Heart left ventricle (tissue), 16 donors: Measurements from ENCODE around the gene ELOB. TPM values are rescaled to one million over a fixed set of nuclear protein-coding genes. Genes with fewer than 3 reads are reported as not detected.

Source experiments
- ATAC-seq, 4 donors: fragments of 200-7000 bp; cut with Tn5 transposase; one replicate each; pipeline ENCODE4 v1.9.1; 2020 to 2022; ENCODE audit warnings: moderate library complexity in 4 of 4, mild to moderate bottlenecking in 3 of 4, moderate number of reproducible peaks in 1 of 4
- DNase-seq, 5 donors: peaks; one replicate each; pipeline ENCODE4 v3.0.0-alpha.2; 2020
- H3K27ac ChIP-seq, 12 donors: fragments of 200-600 bp; sonication (generic) in 4 of 12; one replicate each; pipeline versions ENCODE4 v1.5.0 to v1.8.0; 2016 to 2022; ENCODE audit warnings: mild to moderate bottlenecking in 2 of 12
- H3K27me3 ChIP-seq, 9 donors: fragments of 200-600 bp; sonication (generic) in 2 of 9; one replicate each; pipeline versions ENCODE4 v1.5.1 to v1.8.0; 2016 to 2022; ENCODE audit warnings: mild to moderate bottlenecking in 3 of 9
- H3K36me3 ChIP-seq, 9 donors: fragments of 200-600 bp; sonication (generic) in 2 of 9; one replicate each; pipeline versions ENCODE4 v1.5.0 to v1.8.0; 2018 to 2022; ENCODE audit warnings: mild to moderate bottlenecking in 2 of 9
- H3K4me1 ChIP-seq, 12 donors: fragments of 200-600 bp; sonication (generic) in 4 of 12; one replicate each; pipeline versions ENCODE4 v1.5.0 to v1.8.0; 2016 to 2022; ENCODE audit warnings: mild to moderate bottlenecking in 3 of 12
- H3K4me3 ChIP-seq, 12 donors: fragments of 200-600 bp; sonication (generic) in 4 of 12; one replicate each; pipeline versions ENCODE4 v1.5.0 to v1.8.0; 2017 to 2022; ENCODE audit warnings: mild to moderate bottlenecking in 9 of 12, moderate library complexity in 4 of 12
- H3K9me3 ChIP-seq, 12 donors: fragments of 200-600 bp; sonication (generic) in 4 of 12; one replicate each; pipeline versions ENCODE4 v1.5.0 to v1.8.0; 2016 to 2022; ENCODE audit warnings: mild to moderate bottlenecking in 1 of 12
- CTCF ChIP-seq, 12 donors: fragments of 200-600 bp; sonication (generic) in 4 of 12; IDR thresholded peaks; one replicate each; pipeline versions ENCODE4 v1.5.0 to v1.8.0; 2018 to 2022; ENCODE audit warnings: antibody characterized with exemption in 12 of 12, mild to moderate bottlenecking in 5 of 12
- POLR2A ChIP-seq, 2 donors: fragments of 450-650 bp; IDR thresholded peaks; one replicate each; pipeline ENCODE4 v1.6.1; 2017; ENCODE audit warnings: antibody characterized with exemption in 2 of 2, mild to moderate bottlenecking in 2 of 2, moderate library complexity in 2 of 2
- WGBS, 4 donors: extraction: QIAGEN DNeasy Blood & Tissue Kit in 2 of 4; methylation state at CpG; one replicate each; pipeline versions ENCODE4 v1.1.5 to v1.1.7; 2013 to 2018; 5-methylcytosine and 5-hydroxymethylcytosine counted together
- intact Hi-C, 10 donors: fragments of 100-400 bp; cut with DNase I; formaldehyde crosslinking; loops; one replicate each; pipeline versions ENCODE4 v1.11.1 to v1.14.2; 2022
- polyA plus RNA-seq, 2 donors: library from polyadenylated mRNA; stranded (reverse); fragments of 200-250 nt; gene quantifications; one replicate each; pipeline ENCODE4 v1.2.3, GENCODE V29; 2013
- total RNA-seq, 9 donors: library from RNA; depleted of rRNA in 2 of 9; stranded (reverse); fragments of >200 nt in 2 of 9; fragmentation: NEBNext Ultra II Directional in 3 of 9; extraction: Animal tissue kit (Norgen Biotek cat#: 25700) in 3 of 9; gene quantifications; one replicate each; pipeline versions ENCODE4 v1.1.0 to v1.2.4, GENCODE V29; 2016 to 2023
- donor health status: ischemic (EF 13 %, LVEDD 7.1; RV severe dilation, severe dysfunction).
- donor health status: healthy with polysubstance abuse.
- donor health status: DM: no; HTN: yes; CAD: no.
- donor health status: DM: no; HTN: no; CAD: no.
- donor health status: ischemic (EF 25% LVEDD 6.9; RV normal size, moderate dysfunction).
- donor health status: ischemic (EF 25% LVEDD 5.7; RV mildly dilated, moderate dysfunction).
- donor health status: healthy.
- donor health status: DM: yes; HTN: yes; CAD: no.
- donor health status: ischemic (EF 35%, LVEDD 5.7; RV mildly dilated, moderate dysfunction).
- donor health status: nonischemic (EF 11% LVEDD 7.7; RV severe dilation, severe dysfunction).
- donor health status: DM: yes; HTN: yes; CAD: no.
- donor health status: PGD.
- donor health status: ischemic (EF 29% LVEDD 5.4; RV normal size, mild dysfunction).
- donor health status: nonischemic (EF 23%, LVEDD 6.1; RV moderate dilation, normal function).

ELOB gene
- total and polyA plus RNA-seq, 11 donors = 213 to 1,067 (median 325) TPM

- TF ChIP-seq POLR2A (IDR thresholded peaks at IDR 0.05) (no peak), CTCF (IDR thresholded peaks at IDR 0.05) (no peak)
- Histone ChIP-seq H3K36me3 (no peaks in the 10 kb centered on the region), H3K9me3 (no peaks in the 10 kb centered on the region), H3K4me1 (peaks cover 0 to 29% (median 0%) of the 10 kb centered on the region in 12 donors), H3K4me3 (no peak overlapping the region), H3K27ac (no peak overlapping the region), H3K27me3 (peaks cover 0 to 45% (median 12%) of the 10 kb centered on the region in 9 donors)
- ATAC-seq (no peak), DNase-seq (peak in 1 of 5 donors; percentile 4)
- 61 to 71% (median 66%) methylated on average over 7 of the region's 7 CpGs for WGBS, 4 donors
- intact Hi-C loops = loop anchor here in 2 of 10 donors (10.0 kb wide), 1 partner anchor 59 kb away; the partner anchor contains the start of gene PRSS22 (in 2 of the 2)
Observed at GRCh38 chr16:2795395-2796143, 18.5 kb upstream of the ELOB start.

- Histone ChIP-seq H3K27ac (no peak overlapping the region), H3K36me3 (no peaks in the 10 kb centered on the region), H3K9me3 (no peaks in the 10 kb centered on the region), H3K4me1 (peaks cover 0 to 29% (median 0%) of the 10 kb centered on the region in 12 donors), H3K27me3 (peaks cover 2 to 48% (median 15%) of the 10 kb centered on the region in 9 donors), H3K4me3 (no peak overlapping the region)
- WGBS, 4 donors = 82 to 90% (median 88%) methylated on average over 10 of the region's 10 CpGs
- DNase-seq = no peak
- intact Hi-C loops = loop anchor here in 2 of 10 donors (10.0 kb wide), 1 partner anchor 62 kb away; the partner anchor contains the start of gene PRSS22 (in 2 of the 2)
- no peak for ATAC-seq
- no peak for TF ChIP-seq CTCF (IDR thresholded peaks at IDR 0.05)
- no peak for TF ChIP-seq POLR2A (IDR thresholded peaks at IDR 0.05)
Observed at GRCh38 chr16:2792940-2793339, 15.9 kb upstream of the ELOB start.

GRCh38 chr16:2791174-2791573 is 14.1 kb upstream of the ELOB start:
- H3K27ac ChIP-seq = no peak overlapping the region
- 75 to 82% (median 81%) methylated on average over 8 of the region's 8 CpGs for WGBS, 4 donors
- DNase-seq (peak in 1 of 5 donors; percentile 2), ATAC-seq (no peak)
- TF ChIP-seq POLR2A (IDR thresholded peaks at IDR 0.05) = no peak
- no peak for TF ChIP-seq CTCF (IDR thresholded peaks at IDR 0.05)
- peaks cover 7 to 52% (median 28%) of the 10 kb centered on the region in 9 donors for H3K27me3 ChIP-seq
- peaks cover 0 to 29% (median 0%) of the 10 kb centered on the region in 12 donors for H3K4me1 ChIP-seq
- H3K4me3 ChIP-seq = no peak overlapping the region
- intact Hi-C loops = loop anchor here in 2 of 10 donors (10.0 kb wide), 1 partner anchor 64 kb away; the partner anchor contains the start of gene PRSS22 (in 2 of the 2)
- no peaks in the 10 kb centered on the region for H3K9me3 ChIP-seq
- no peaks in the 10 kb centered on the region for H3K36me3 ChIP-seq

DNA sequence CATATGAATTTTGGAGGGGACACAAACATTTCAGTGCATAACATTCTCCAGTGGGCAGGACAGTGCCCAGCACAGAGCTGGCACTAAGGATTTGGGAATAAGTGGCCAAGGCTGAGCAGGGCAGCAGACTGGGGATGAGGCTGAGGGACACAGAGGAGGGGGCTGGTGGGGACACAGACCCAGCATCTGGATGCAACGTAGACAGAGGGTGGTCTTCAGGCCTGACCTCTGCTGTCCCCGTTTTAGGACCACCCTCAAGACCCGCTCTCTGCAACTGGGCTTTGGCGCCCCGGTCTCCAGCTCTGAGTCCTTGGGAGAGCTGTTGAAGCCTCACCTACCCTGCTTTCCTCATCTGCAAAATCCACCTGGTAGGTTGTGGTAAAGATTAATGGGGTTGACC is 13.6 kb upstream of the ELOB start:
- ATAC-seq (no peak), DNase-seq (peak in 1 of 5 donors; percentile 3)
- intact Hi-C loops = loop anchor here in 2 of 10 donors (10.0 kb wide), 1 partner anchor 64 kb away; the partner anchor contains the start of gene PRSS22 (in 2 of the 2)
- Histone ChIP-seq H3K9me3 (no peaks in the 10 kb centered on the region), H3K27ac (no peak overlapping the region), H3K4me1 (peaks cover 0 to 28% (median 0%) of the 10 kb centered on the region in 12 donors), H3K36me3 (no peaks in the 10 kb centered on the region), H3K4me3 (no peak overlapping the region), H3K27me3 (peaks cover 10 to 57% (median 33%) of the 10 kb centered on the region in 9 donors)
- 74 to 90% (median 77%) methylated on average over 5 of the region's 5 CpGs for WGBS, 4 donors
- TF ChIP-seq CTCF (IDR thresholded peaks at IDR 0.05) (no peak), POLR2A (IDR thresholded peaks at IDR 0.05) (no peak)
